ENCODE data around the gene MKI67.
"Not testable (repeated sequence)": the region's sequence is repeated elsewhere in the genome, so short reads cannot be mapped to it uniquely, and the experiment has no call there.

Gene MKI67, protein sequence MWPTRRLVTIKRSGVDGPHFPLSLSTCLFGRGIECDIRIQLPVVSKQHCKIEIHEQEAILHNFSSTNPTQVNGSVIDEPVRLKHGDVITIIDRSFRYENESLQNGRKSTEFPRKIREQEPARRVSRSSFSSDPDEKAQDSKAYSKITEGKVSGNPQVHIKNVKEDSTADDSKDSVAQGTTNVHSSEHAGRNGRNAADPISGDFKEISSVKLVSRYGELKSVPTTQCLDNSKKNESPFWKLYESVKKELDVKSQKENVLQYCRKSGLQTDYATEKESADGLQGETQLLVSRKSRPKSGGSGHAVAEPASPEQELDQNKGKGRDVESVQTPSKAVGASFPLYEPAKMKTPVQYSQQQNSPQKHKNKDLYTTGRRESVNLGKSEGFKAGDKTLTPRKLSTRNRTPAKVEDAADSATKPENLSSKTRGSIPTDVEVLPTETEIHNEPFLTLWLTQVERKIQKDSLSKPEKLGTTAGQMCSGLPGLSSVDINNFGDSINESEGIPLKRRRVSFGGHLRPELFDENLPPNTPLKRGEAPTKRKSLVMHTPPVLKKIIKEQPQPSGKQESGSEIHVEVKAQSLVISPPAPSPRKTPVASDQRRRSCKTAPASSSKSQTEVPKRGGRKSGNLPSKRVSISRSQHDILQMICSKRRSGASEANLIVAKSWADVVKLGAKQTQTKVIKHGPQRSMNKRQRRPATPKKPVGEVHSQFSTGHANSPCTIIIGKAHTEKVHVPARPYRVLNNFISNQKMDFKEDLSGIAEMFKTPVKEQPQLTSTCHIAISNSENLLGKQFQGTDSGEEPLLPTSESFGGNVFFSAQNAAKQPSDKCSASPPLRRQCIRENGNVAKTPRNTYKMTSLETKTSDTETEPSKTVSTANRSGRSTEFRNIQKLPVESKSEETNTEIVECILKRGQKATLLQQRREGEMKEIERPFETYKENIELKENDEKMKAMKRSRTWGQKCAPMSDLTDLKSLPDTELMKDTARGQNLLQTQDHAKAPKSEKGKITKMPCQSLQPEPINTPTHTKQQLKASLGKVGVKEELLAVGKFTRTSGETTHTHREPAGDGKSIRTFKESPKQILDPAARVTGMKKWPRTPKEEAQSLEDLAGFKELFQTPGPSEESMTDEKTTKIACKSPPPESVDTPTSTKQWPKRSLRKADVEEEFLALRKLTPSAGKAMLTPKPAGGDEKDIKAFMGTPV (N-terminal part only)

DNA sequence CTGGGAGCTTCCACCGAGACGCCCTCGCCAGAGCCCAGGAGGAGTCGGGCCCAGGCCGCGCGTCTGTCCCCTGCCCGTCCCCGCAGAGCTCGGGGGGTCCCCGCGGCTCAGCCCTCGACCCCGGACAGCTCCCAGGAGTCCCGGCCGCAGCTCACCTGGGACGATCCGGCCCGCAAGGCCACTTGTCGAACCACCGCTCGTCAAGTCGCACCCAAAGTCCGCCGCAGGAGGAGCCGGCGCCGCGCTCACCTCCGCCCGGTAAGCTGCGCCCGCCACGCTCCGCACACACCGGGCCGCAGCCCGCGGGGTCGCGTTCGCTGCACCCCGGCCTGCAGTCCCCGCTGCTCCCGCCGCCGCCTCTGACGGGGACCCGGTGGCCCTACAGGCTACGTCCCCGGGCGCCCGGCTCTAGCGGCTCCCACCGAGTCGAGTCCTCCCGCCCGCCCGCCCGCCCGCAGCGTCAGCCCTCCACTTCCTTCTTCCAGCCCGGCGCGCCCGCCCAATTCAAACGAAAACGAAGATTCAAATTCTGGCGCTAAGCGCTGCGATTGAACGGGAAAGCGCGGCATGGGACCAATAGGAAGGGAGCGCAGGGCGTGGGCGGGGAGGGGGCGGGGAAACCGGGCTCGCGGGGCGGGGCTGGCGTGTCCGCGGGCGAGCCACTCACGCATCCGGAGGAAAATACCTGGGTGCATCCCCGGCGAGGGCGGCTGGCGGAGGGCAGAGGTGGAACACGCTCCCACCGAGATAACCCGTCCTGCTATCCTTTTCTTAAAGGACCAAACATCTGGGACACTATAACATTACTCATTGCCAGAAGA is at the start of gene MKI67:
MKI67 (minus strand) TSS at position 480 of the 821 bp plus-strand sequence. CDS start 756 bp downstream, outside the sequence.
- no peak for FAIRE-seq

DNA sequence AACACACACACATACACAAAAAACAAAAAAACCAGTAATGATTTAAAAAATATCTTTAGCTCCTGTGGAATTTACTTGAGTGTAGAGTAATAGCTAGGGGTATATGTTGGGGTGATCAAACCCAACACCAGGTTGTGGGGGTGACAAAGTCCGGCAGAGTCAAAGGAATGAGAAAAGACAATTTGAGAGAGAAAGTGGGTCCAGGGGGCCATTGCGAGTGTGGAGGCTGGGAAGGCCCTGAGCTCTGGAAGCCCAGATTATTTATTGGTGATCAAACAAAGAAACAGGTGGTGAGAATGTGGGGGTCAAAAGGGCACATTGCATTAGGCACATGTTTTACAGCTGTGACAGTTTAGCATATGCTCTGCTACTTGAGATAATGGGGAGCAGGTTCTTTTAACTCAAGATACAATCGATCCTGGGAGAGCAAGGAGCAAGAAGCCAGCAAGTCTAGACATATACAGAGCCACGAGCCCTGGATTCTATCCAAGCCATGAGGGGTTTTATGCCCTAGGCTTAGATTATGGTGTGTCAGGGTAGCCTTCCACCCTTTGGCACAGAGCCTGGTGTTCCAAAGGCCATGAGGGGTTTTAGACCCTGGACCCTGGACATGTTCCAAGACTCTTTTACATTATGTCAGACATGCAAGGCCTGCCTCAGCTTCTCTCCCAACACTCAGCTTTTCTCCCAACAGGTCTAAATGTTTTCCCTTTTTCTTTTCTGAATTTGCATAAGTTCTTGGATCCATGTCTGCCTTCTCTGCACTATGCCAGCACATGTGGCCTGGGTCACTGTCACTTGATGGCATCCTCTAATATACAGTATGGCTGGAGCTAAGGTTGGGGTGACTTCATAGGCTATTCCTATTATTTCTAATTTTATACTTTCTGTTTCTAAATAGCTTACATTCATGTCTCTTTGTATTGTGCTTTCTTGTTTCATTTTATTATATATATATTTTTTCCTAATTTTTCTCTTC is 48.6 kb upstream of the MKI67 start:
- FAIRE-seq = no peak

DNA sequence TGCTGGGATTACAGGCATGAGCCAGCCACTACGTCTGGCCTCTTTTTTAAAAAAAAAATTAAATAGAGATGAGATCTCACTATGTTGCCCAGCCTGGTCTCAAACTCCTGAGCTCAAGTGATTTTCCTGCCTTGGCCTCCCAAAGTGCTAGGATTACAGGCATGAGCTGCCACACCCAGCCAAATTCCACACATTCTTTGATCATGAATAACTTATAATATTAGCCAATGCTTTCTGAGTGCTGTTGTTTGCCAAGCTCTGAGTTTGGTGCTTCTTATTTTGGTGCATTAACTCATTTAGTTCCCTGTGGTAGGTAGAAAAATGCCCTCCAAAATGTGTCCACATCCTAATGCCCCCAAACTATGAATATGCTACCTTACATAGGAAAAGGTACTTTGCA is 47.2 kb upstream of the MKI67 start:
- FAIRE-seq = no peak

DNA sequence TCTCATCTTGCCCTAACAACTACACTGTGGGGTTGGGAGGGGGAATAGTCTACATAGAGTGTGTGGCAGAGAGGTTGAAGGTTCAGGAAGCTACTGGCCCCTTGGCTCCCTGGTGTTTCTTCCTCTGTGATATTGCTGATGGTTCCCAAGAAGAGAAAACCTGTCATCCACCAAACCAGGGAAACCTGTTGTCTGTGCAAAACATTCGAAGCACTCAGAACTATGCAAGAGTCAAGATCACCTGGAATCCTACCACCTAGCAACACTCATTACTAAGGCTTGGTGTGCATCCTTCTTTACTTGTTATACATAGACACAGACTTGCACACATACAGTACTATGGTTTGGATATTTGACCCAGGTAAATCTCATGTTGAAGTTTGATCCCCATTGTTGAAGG is 46.5 kb upstream of the MKI67 start:
- no peak for FAIRE-seq

DNA sequence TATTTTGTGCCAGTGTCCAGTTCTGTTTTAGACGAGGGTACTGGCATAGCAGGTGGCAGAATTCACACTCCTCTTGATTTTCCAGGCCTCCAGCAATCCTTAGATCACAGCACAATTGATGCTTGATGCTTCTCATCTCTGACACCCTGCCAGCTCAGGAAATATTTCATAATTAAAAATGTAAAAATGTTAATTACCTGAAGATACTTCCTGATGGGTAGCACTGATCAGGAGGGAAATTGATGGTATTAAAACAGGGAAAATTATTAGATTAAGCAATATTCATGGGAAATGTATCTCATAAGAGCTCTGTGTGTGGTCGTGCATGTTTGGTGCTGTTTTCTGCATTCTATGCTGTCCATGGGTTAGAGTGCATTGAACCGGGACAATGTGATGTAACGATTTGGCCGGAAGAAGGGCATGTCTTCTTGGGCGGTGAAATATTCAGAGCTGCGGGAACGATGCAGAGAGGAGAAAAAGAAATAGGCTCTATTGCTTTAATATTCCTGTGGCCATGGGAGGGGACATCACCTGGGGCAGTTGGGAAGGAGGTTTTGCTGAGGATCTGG is 43.7 kb upstream of the MKI67 start:
- no peak for FAIRE-seq

DNA sequence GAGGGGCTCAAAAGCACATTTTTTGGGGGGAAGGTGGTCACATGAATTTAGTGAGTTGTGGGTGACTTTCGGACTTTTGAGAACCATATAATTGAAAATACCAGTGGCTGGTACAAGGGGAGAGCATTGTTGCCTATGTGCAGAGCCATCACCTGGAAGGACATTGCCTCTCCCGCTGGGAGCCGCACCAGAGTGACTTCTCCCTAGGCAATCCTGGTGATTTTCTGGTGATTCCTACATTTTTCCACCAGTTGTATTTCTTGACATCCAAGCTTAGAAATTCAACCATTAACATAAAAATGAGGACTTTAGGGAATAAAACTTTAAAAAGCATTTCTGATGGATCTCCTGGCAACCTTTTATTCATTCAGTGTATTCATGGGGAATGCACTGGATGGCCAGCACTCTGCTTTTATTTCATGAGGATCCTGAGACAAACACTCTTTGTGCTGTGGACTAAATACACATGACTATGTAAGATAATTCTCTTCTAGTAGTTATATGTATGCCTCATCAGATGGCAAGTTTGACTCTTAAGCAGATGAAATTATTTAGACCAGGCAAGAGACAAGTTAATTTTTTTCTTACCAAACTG is 41.8 kb upstream of the MKI67 start:
- no peak for FAIRE-seq

DNA sequence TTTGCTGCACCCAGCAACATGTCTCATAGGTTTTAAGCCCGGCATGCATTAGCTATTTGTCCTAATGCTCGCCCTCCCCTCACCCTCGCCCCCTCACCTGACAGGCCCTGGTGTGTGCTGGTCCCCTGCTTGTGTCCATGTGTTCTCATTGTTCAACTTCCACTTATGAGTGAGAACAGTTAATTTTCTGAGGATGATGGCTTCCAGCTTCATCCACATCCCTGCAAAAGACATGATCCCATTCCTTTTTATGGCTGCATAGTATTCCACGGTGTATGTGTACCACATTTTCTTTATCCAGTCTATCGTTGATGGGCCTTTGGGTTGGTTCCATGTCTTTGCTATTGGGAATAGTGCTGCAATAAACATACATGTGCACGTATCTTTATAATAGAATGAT is 40.9 kb upstream of the MKI67 start:
- not testable (repeated sequence) for FAIRE-seq

DNA sequence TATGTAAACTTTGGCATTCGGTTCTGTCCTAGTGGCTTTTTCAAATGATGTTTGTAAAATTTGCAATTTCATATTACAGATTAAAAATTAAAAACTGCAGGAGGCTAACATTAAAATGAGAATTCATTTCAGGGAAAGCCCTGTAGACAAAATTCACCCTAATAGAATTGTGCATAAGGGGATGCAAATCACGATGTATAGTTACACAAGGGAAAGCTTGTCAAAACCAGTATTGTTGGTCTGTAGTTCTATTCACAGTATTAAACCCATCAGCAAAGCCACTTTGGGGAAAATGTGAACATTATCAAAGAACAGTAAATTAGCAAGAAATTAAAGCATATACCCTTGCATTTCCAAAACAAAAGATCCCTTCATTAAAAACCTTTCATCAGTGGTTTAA is 39.9 kb upstream of the MKI67 start:
- FAIRE-seq = no peak

DNA sequence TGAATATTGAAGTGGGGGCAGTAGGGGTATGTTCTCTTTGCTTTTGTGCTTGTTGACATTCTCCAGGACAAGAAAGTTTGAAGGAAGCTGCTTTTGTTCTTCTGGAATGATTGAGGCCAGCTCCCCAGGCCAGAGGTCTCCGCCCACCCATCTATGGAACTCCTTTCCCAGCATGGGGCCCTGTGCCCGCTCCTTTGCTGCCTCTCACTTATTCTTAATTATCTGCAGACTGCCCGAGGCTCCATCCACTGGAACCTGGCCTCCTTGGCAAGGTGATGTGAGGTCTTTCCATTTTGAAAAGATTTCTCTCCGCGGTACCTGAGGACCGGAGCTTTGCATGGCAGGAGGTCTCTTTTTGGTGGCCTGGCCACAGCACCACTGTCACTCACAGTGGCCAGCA is 39.3 kb upstream of the MKI67 start:
- no peak for FAIRE-seq

DNA sequence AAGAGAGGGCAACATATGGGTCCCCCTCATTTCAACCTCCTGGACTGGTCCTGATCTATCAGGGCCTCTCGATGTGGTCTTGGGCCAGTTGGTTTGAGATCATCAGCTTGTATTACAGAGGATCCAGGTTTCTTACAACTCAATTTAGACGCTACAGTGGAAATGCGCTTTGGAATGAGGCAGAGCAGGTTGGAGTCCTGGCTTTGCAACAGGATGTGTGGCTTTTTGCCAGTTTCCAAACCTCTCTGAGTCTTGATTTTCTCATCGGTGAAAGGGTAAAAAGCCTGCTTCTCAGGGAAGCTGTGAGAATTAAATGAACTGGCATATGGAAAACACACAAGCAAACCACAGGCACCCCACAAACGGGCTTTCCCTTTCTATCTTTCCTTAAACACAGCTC is 37.5 kb upstream of the MKI67 start:
- FAIRE-seq = no peak

DNA sequence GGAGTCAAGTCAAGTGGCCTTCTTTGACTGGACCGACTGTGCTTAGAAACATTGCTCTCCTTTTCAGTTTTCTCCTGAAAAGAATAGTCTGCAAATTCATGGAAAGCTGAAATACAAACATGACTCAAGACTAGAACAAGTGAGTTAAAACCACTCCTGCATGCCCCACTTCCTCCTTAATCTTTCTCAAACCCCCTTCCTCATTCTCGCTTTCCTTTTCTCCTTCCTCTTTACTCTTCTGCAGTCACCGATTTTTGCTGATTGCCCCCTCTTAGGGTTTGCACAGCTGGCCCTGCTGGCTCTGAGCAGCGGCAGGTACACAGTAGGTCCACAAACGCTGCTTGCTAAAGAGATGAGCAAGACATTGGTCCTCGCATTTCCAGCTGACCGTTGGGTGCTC is 34.8 kb upstream of the MKI67 start:
- no peak for FAIRE-seq

DNA sequence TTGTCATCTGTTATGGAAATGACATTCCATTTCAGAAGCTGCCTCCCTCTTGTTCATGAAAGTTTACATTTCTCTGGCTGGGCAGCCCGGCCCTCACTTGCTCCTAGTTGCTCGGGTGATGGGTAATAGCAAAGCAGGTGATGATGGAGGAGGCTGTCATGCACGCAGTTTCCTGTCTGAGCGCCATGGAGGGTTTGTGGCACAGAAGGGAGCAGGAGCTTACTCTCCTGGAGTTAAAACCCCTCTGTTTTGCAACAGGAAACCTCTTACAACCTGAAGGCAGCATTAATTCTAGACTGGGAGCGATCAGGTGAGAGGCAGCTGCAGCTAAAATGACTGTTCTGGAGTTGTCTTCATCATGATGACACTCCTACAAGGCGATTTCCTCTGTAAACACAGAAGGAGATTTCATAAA is 34.1 kb upstream of the MKI67 start:
- FAIRE-seq = no peak

DNA sequence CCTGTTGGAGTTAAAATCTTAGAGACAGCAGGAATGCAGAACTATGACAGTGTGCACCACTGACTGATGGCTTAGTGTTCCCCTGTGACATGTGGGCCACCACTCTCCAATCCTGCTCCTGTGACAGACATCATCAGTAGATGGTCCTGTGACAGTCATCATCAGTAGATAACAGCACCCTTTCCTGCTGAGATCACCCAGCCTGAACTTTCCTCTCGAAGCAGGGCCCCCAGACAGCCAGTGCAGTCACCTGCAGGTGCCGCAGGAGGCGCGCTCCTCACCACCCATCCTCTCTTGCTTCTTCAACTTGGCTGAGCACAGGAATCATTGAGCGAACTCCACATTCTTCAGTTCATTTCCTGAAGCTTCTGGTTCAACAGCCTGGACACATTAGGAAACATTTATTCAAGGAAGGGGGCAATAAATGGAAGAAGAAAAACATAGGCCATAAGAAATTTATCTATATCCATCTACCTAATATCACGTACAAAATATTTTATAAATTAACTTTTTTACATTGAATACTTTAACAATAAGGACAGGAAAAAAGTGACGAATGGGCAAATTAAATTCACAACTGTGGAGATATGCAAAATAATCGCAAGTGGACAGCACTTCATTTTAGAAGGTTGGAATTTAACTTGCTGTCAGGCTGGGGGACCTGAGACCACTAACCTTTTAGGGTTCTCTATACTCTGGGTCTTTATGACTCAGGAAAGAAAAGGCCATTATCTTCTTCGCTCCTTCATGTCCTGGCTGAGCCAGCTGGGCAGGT is 32.0 kb upstream of the MKI67 start:
- no peak for FAIRE-seq

DNA sequence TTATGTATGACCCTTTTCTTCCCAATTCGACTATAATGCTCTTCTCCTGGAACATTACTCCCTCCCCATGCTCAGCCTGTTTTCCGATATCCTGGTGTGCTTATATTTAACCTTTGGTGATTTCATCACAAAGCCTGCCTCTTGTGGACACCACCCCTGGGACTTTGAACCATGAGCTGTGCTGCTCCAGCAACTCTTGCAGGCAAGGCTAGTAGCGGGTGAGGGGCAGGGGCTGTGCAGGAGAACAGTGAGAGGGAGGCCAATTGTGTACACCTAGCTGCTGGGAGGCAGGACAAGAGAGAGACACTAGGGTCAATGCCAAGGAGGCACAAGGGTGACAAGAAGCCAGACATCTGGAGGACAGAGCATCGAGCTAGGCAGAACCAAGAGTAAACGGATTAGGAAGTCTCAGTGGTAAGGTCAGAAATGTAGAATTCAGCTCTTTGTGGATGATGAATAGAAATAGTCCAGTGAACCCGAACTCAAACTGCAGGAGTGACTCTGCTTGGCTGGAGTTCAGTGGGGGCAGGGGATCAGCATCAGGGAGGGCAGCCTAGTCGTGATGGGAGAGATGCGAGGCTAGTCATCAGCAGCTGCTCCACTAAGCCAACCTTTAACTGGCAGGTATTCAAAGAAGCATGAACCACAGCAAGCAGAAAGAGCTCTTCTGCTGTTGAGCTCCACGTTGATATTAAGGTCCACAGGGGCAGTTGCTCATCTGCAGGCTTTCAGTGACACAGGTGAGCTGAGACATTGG is 31.0 kb upstream of the MKI67 start:
- no peak for FAIRE-seq

DNA sequence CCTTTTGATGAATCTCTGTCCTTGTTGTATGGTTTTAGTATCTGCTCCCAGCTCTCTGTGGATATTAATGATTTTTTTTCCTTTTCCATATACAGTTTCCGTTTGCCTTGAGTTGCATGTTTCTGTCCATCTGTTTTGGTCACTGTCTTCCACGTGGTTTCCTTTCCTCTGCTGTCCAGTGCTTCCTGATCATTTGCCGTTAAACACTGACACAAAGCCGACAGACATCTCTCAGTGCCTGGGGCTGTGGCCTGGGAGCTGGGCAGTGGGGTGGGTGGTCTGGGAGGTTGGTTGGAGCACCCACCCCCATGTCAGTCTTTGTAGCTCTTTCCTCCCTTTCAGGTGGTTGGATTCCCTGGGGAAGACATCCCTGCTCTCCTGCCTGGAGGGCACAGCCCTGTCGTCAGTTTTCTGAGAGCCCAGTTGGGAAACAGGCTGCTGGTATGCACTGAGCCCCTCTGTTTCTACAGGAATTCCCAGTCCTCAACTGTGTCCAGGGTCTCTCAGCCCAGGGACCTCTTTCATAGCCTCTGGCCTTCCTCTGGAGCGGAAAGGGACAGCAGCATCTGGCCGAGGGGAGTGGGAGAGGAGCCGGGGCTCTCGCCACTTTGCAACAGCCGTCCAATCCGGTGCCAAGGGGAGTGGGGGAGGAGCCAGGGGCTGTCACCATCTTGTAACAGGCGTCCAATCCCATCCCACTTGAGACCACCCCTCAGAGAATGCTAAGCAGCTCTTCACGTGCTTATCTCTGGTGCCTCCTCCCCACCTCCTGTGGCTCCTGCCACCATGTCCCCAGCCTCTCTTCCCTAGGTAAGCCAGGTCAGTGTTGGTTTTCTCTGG is 26.7 kb upstream of the MKI67 start:
- no peak for FAIRE-seq

DNA sequence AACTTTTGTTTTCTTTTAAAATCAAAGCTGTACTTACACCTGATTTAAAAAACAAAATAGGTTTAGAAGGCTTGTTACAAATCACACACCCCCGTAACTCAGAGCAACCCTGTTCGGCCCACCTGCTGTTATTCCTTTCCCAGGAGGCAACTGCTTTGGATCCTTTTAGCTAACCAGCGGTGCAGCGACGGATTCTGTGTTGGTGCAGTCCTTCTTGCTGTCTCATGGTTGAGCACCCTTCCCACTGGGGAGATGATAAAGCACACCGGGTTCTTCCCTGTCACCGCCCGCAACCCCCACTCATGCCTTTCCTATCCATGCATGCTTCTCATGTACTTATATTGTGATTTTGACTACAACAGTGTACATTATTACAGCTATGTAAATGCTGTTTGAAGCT is 24.8 kb upstream of the MKI67 start:
- no peak for FAIRE-seq

DNA sequence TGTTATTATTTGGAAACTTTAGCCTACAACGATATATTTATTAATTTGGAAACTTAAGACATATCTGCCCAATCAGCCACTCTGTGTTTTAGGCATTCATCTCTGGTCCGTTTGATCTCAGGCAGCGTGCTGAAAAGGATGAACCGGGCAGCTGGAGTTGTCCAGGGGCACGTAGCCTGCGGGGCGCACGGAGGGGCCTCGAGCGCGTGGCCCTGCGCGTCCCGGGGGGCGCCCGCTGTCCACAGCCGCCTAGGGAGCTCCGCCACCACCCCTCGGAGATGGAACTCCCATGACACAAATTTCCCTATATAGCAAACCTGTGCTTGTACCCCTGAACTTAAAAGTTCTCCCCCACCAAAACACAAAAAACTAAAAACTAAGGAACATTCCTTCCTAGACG is 24.3 kb upstream of the MKI67 start:
- FAIRE-seq = no peak

DNA sequence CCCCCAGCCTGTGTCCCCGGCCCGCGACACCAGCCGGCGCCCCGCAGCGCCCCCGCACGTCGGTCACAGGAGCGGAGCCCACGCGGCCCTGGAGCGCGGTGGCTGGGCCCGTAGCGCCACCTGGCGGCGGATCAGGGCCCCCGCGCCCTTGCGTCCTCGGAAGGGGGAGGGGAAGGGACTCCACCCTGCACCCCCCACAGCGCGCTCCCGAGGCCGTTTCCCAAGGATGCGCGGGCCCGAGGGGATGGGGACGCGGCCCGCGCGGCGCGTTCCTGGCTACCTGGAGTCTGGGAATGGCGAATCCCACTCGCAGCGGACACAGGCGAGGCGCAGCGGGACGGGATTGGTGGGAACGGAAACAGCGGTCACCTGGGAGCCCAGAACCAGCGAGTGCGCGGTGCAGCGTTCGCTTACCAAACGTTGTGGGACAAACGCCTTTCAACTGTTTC is 23.8 kb upstream of the MKI67 start:
- FAIRE-seq = no peak
